GM15510 (cell line): Measurements from ENCODE around the gene BACH2.

Source experiments
- POLR2A ChIP-seq: IDR thresholded peaks from 3 replicates; pipeline ENCODE4 v1.6.1; 2011; ENCODE audit warnings: borderline replicate concordance; ENCODE audit not compliant: insufficient read length; ENCODE audit errors: extremely low read depth

BACH2 gene

DNA sequence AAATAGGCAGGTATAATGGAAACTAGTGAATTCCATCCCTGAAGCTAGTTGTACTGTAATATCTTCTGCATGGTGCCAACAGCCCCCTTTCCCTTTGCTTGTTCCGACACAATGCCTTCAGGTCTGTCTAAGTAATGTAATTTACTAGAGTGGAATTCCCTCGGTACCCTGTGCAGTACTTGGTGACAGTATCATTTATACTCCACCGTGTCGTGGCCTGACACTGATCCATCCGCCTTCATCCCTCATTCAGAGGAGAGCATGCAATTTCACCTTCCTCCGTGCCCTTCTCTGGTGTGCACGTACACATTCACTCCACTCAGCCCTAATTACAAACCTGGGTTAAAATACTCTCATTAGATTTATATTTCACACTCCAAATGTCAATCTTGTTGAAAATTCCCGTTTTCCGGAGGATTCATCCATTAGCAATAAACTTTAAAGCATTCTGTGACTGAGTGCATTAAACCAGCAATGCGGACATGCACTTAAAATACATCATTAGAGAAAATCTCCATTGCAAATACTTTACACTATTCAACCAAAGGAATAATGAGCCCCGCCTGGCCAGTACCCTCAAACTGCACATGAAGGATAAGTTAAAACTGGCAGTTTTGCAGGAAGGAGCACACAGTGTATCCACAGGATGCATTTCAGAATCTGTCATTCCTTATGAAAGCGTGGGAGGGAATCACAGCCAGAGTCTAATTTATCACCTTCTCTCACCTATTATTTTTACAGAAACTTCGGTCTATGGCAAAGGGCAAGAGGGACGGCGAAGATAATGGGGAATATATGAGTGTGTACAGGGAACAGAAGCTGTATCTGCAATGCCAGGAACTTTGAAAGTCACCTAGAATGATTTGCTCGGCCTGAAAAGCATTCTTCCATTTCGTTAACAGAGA, 219.9 kb downstream of the BACH2 start:
- TF ChIP-seq POLR2A = no peak

- TF ChIP-seq POLR2A = no peak
These were observed 222.3 kb downstream of the BACH2 start for GRCh38 chr6:90074161-90074850.

- TF ChIP-seq POLR2A = no peak
These were observed 223.6 kb downstream of the BACH2 start for GRCh38 chr6:90072935-90073464.

DNA sequence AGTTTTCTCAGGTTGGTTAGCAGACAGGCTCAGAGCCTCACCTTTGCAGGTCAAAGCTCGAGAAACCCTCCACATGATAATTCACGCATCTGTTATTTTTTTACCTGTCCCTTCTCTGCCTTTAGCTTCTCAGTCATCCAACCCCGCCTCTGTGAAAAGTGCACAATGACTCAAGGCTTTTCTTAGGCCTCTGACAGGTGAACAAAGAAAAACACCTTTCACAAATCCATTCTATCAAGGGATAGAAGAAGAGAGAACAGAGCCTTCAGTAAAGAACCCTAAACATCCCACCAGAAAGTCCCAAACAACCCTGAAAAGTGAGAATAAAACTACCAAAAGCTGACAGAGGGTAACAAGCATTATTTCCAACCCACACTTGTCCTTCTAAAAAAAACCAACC, 224.1 kb downstream of the BACH2 start:
- TF ChIP-seq POLR2A = no peak

DNA sequence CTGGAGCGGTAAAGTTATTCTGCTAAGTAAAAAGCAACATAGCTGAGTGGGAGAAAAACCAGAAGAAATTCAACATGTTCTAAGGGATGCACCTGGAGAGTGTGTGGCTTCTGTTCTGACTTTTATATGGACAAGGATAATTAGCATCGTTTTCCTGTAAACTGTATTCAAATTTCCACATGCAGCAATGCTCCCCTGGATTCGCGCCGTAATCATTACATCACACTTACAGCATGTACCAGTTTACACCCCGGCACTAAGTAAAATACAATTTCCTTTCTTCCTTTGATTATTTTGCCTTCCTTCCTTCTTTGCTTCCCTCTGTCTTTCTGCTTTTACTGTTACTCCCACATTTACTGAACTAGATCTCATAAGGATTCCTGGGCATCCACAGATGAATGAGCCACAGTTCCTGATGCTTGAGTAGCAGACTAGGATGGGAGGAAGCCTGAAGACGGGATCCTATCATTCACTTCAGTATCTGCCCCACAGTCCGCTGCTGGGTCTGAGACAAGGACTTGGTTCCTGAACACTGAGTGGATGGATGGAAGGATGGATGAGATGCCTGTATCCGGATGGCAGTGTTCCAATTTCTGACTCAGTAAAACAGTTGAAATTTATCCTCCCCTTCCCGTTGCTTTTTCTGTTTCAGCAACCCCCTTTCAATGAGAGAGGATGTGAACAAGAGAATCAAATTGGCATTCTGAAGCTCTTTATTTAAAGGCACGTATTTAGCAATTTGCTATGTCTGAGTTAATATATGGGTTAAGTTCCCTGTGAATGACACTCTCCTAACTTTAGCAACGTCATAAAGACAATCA, 227.7 kb downstream of the BACH2 start:
- TF ChIP-seq POLR2A = no peak

DNA sequence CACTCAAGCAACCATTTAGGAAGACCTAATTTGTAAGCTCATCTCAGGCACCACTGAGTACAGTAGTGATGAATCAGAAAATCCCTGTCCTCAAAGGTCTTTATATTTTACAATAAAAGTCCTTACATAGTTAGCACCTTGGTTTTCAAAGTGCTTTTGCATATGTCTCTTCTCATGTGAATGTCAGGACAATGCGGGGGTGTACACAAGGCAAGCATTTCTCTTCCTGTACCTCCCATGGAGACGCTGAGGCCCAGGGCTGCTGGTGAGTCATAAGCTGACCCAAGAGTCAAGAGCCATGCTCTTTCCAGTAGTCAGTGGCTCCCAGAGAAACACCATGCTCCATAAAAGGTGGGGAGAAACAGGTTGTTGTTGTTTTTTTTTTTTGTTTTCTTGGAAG, 228.4 kb downstream of the BACH2 start:
- TF ChIP-seq POLR2A = no peak

DNA sequence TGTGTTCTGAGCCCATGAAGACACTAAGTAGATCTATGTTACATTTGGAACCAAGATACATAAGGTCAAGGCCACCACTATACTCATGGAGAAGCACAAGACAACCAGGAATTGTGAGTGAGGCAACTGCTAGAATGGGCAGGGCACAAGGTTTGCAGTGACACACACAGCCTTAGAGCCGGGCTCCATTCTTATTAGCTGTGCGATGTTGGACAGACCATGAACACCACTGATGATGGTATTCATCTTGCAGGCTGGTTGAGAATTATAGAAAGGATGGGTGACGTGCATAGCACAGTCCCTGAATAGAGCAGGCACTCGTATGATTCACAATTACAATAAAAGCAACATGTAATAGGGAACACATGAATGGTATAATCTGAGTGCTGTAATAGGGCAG, 229.9 kb downstream of the BACH2 start:
- TF ChIP-seq POLR2A = no peak

DNA sequence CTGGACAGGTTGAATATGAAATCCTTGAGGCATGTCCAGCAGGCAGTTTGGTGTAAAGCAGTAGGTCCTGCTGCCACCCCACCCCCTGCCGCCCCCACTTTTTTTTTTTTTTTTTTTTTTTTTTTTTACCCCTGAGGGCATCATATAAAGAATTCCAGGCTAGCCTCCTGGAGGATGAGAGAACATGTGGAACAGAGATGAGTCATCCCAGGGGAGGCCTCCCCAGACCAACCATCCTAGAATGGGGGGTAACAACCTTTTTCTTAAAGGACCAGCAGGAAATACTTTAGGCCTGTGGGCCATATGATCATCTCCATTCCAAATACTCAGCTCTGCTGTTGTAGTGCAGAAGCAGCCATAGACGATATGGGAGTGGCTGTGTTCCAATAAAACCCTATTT, 231.5 kb downstream of the BACH2 start:
- TF ChIP-seq POLR2A = no peak

DNA sequence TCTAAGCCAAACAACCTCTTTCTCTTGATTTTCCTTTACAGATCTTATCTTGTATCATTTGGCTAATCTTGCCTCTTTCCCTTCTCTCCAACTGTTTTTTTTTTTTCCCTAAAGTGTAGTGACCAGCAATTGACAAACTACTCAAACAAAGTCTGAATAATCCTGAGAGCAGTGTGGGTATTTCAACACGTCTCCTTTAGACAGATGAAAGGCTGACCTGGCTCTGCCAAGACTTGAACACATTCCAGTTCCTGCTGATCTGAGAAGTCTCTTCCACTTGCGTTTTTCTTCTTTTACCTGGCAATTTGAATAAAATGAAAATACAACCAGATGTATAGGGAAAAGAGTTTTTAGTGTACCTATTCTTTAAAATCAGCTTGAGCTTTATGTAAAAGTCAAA, 234.0 kb downstream of the BACH2 start:
- no peak for TF ChIP-seq POLR2A

DNA sequence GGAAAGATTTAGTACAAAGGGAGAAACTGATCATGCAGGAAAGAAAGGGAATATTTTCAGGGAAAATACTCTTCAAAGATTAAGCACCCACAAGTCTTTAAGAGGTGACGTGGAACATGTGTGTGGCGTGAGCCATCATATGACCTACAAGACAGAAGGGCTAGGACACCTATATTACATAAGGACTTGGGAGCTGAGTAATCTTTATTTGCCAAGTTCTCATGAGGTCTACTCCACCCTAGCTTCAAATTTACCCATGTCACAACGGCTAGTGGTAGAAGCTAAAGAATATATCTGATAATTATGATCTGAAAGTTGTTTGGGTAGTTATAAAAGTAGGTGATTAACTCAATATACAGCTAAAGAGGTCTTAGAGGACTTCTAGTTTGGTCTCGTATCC, 234.6 kb downstream of the BACH2 start:
- no peak for TF ChIP-seq POLR2A

- TF ChIP-seq POLR2A = no peak
These were observed 243.0 kb downstream of the BACH2 start for GRCh38 chr6:90053614-90054013.

GRCh38 chr6:90049295-90049694, 247.3 kb downstream of the BACH2 start:
- TF ChIP-seq POLR2A = no peak

DNA sequence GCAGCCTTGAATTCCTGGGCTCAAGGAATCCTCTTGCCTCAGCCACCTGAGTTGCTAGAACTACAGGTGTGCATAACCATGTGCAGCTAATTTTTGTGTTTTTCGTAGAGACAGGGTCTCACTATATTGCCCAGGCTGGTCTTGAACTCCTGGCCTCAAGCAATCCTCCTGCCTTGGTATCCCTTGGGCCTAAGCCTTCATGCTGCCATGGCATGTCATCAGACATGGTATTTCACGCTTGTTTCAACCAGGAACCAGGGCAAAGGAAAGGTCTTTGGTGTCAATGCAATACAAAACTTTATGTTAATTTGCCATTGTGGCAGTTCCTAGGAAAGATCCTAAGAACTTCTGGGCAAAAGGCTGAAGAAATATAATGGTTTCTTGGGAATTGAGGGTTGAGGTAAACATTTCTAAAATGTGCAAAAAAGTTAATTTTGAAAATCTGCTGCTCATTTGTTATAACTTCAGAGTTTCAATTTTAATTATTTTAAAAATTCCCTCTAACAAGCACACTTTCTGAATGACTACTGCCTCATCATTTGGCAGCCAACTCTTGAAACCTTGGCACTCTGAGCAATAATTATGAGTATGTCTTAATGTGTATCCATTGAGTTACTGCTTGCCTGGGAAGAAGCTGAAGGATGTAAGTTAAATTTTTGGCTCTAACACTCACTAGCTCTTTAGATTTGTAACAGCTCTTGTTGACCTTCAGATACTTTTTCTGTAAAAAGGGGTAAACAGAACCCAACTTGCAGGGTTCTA, 248.3 kb downstream of the BACH2 start:
- TF ChIP-seq POLR2A = no peak

- TF ChIP-seq POLR2A = no peak
These were observed 251.1 kb downstream of the BACH2 start for GRCh38 chr6:90045535-90045934.
